IPS-20b (cell line): ENCODE measurements around the gene HHIP.
A peak's percentile ranks its signal among the peaks of the same experiment; 100 is the strongest.

Experiments
- H3K27ac ChIP-seq: one replicate; pipeline ENCODE4 v1.5.1; 2013; ENCODE audit warnings: low read length
- H3K27me3 ChIP-seq: 2 replicates; pipeline ENCODE4 v1.6.1; 2013; ENCODE audit warnings: mild to moderate bottlenecking, low read length, inconsistent platforms; ENCODE audit not compliant: insufficient read depth
- H3K36me3 ChIP-seq: 2 replicates; pipeline ENCODE4 v1.6.1; 2013; ENCODE audit warnings: low read depth, mild to moderate bottlenecking, inconsistent platforms, low read length, moderate library complexity; ENCODE audit not compliant: insufficient read depth
- H3K4me1 ChIP-seq: 2 replicates; pipeline ENCODE4 v1.6.1; 2013; ENCODE audit warnings: mild to moderate bottlenecking, control low read depth, inconsistent platforms, low read length, moderate library complexity; ENCODE audit not compliant: insufficient read depth
- H3K4me3 ChIP-seq: 2 replicates; pipeline ENCODE4 v1.5.1; 2013; ENCODE audit warnings: mild to moderate bottlenecking, low read length, inconsistent platforms
- H3K9ac ChIP-seq: 2 replicates; pipeline ENCODE4 v1.6.1; 2013; ENCODE audit warnings: low read depth, mild to moderate bottlenecking, inconsistent platforms, low read length, moderate library complexity
- H3K9me3 ChIP-seq: 2 replicates; pipeline ENCODE4 v1.6.1; 2013; ENCODE audit warnings: mild to moderate bottlenecking, low read depth, low read length, inconsistent platforms; ENCODE audit not compliant: insufficient read depth

The HHIP gene

GRCh38 chr4:144688035-144688569 is 42.1 kb downstream of the HHIP start:
- no peak overlapping the region for H3K9ac ChIP-seq
- H3K4me1 ChIP-seq: peaks cover 8% of the 10 kb centered on the region; the same call in 1 of the 2 replicates
- no peak overlapping the region for H3K27ac ChIP-seq
- no peaks in the 10 kb centered on the region for H3K9me3 ChIP-seq
- no peaks in the 10 kb centered on the region for H3K27me3 ChIP-seq
- H3K36me3 ChIP-seq: no peaks in the 10 kb centered on the region
- H3K4me3 ChIP-seq: no peak overlapping the region

- Histone ChIP-seq H3K27ac (no peak overlapping the region), H3K4me1 (peaks cover 8% of the 10 kb centered on the region; the same call in 1 of the 2 replicates), H3K27me3 (no peaks in the 10 kb centered on the region)
These were observed 43.2 kb downstream of the HHIP start for GRCh38 chr4:144689125-144689524.

GRCh38 chr4:144695721-144696120 is 49.8 kb downstream of the HHIP start:
- Histone ChIP-seq H3K4me3 (no peak overlapping the region), H3K27me3 (no peaks in the 10 kb centered on the region), H3K36me3 (no peaks in the 10 kb centered on the region), H3K9me3 (no peaks in the 10 kb centered on the region), H3K9ac (no peak overlapping the region), H3K4me1 (no peaks in the 10 kb centered on the region), H3K27ac (no peak overlapping the region)

More at GRCh38 chr4:144689125-144689524, 43.2 kb downstream of the HHIP start:
- Histone ChIP-seq H3K36me3 (no peaks in the 10 kb centered on the region), H3K9ac (no peak overlapping the region), H3K9me3 (no peaks in the 10 kb centered on the region), H3K4me3 (no peak overlapping the region)

- Histone ChIP-seq H3K27ac (no peak overlapping the region), H3K9me3 (no peaks in the 10 kb centered on the region), H3K4me1 (no peaks in the 10 kb centered on the region), H3K4me3 (no peak overlapping the region), H3K36me3 (no peaks in the 10 kb centered on the region), H3K9ac (no peak overlapping the region), H3K27me3 (no peaks in the 10 kb centered on the region)
These were observed 50.4 kb downstream of the HHIP start for GRCh38 chr4:144696376-144696775.

GRCh38 chr4:144699565-144699964 is 53.6 kb downstream of the HHIP start:
- Histone ChIP-seq H3K27ac (no peak overlapping the region), H3K36me3 (no peaks in the 10 kb centered on the region), H3K4me1 (no peaks in the 10 kb centered on the region), H3K4me3 (no peak overlapping the region), H3K27me3 (no peaks in the 10 kb centered on the region), H3K9me3 (no peaks in the 10 kb centered on the region), H3K9ac (no peak overlapping the region)

- H3K4me1 ChIP-seq: peaks cover 8% of the 10 kb centered on the region; the same call in 1 of the 2 replicates
- H3K4me3 ChIP-seq: no peak overlapping the region
- H3K9ac ChIP-seq: no peak overlapping the region
- H3K9me3 ChIP-seq: no peaks in the 10 kb centered on the region
- H3K27ac ChIP-seq: no peak overlapping the region
- no peaks in the 10 kb centered on the region for H3K27me3 ChIP-seq
- no peaks in the 10 kb centered on the region for H3K36me3 ChIP-seq
These were observed 55.8 kb downstream of the HHIP start for GRCh38 chr4:144701683-144702233.

GRCh38 chr4:144703494-144703893 is 57.5 kb downstream of the HHIP start:
- Histone ChIP-seq H3K9me3 (no peaks in the 10 kb centered on the region), H3K4me1 (peaks cover 8% of the 10 kb centered on the region; the same call in 1 of the 2 replicates), H3K4me3 (no peak overlapping the region), H3K27ac (no peak overlapping the region), H3K9ac (no peak overlapping the region), H3K27me3 (no peaks in the 10 kb centered on the region), H3K36me3 (no peaks in the 10 kb centered on the region)

- Histone ChIP-seq H3K4me3 (peak overlapping the region; percentile 27; the same call in 1 of the 2 replicates), H3K9ac (no peak overlapping the region), H3K36me3 (no peaks in the 10 kb centered on the region), H3K27ac (no peak overlapping the region), H3K9me3 (no peaks in the 10 kb centered on the region), H3K27me3 (no peaks in the 10 kb centered on the region), H3K4me1 (peaks cover 8% of the 10 kb centered on the region; the same call in 1 of the 2 replicates)
These were observed 59.9 kb downstream of the HHIP start for GRCh38 chr4:144705601-144706590.

- Histone ChIP-seq H3K27ac (no peak overlapping the region), H3K4me3 (no peak overlapping the region), H3K27me3 (no peaks in the 10 kb centered on the region), H3K4me1 (peaks cover 12% of the 10 kb centered on the region), H3K36me3 (no peaks in the 10 kb centered on the region), H3K9me3 (no peaks in the 10 kb centered on the region), H3K9ac (no peak overlapping the region)
These were observed 63.2 kb downstream of the HHIP start for GRCh38 chr4:144709159-144709558.

GRCh38 chr4:144709793-144710525 is 64.0 kb downstream of the HHIP start:
- no peak overlapping the region for H3K4me3 ChIP-seq

GRCh38 chr4:144710526-144710912 is 64.6 kb downstream of the HHIP start:
- Histone ChIP-seq H3K27me3 (no peaks in the 10 kb centered on the region), H3K4me3 (no peak overlapping the region), H3K9me3 (no peaks in the 10 kb centered on the region), H3K4me1 (peaks cover 12% of the 10 kb centered on the region), H3K9ac (no peak overlapping the region), H3K27ac (no peak overlapping the region), H3K36me3 (no peaks in the 10 kb centered on the region)

More at GRCh38 chr4:144709793-144710525, 64.0 kb downstream of the HHIP start:
- Histone ChIP-seq H3K9ac (no peak overlapping the region), H3K9me3 (no peaks in the 10 kb centered on the region), H3K27me3 (no peaks in the 10 kb centered on the region), H3K36me3 (no peaks in the 10 kb centered on the region), H3K4me1 (peaks cover 12% of the 10 kb centered on the region), H3K27ac (no peak overlapping the region)
